Neural progenitor cell (in vitro differentiated cells): ENCODE results near the gene SMIM45.

Experiments
- DNase-seq: peaks from one replicate; pipeline ENCODE4 v3.0.0-alpha.2; 2016; ENCODE audit warnings: low spot score
- H2AFZ ChIP-seq: fragments of 200-600 bp; sonication (generic); replicated peaks from 2 replicates; pipeline ENCODE4 v1.6.1; 2016; ENCODE audit warnings: antibody characterized with exemption
- H3F3A ChIP-seq: fragments of 200-600 bp; sonication (generic); 2 replicates; pipeline ENCODE4 v1.6.1; 2016; ENCODE audit warnings: antibody characterized with exemption, low read depth
- H3K27ac ChIP-seq: fragments of 200-600 bp; sonication (generic); 2 replicates; pipeline ENCODE4 v1.5.1; 2016; ENCODE audit warnings: mild to moderate bottlenecking
- H3K27me3 ChIP-seq: fragments of 200-600 bp; sonication (generic); 2 replicates; pipeline ENCODE4 v1.6.1; 2016; ENCODE audit warnings: mild to moderate bottlenecking, moderate library complexity
- H3K36me3 ChIP-seq: fragments of 200-600 bp; sonication (generic); 2 replicates; pipeline ENCODE4 v1.5.1; 2016
- H3K4me1 ChIP-seq: fragments of 200-600 bp; sonication (generic); 2 replicates; pipeline ENCODE4 v1.6.1; 2016; ENCODE audit warnings: mixed run types
- H3K4me2 ChIP-seq: fragments of 200-600 bp; sonication (generic); 2 replicates; pipeline ENCODE4 v1.6.1; 2016
- H3K4me3 ChIP-seq: fragments of 200-600 bp; sonication (generic); 2 replicates; pipeline ENCODE4 v1.5.1; 2016
- H3K79me2 ChIP-seq: fragments of 200-600 bp; sonication (generic); 2 replicates; pipeline ENCODE4 v1.6.1; 2016; ENCODE audit warnings: low read depth
- H3K9ac ChIP-seq: fragments of 200-600 bp; sonication (generic); 2 replicates; pipeline ENCODE4 v1.6.1; 2016
- H3K9me3 ChIP-seq: fragments of 200-600 bp; sonication (generic); 2 replicates; pipeline ENCODE4 v1.5.1; 2016; ENCODE audit warnings: low read depth
- H4K20me1 ChIP-seq: fragments of 200-600 bp; sonication (generic); 2 replicates; pipeline ENCODE4 v1.6.1; 2016; ENCODE audit warnings: low read depth
- H3K27ac Mint-ChIP-seq: 3 replicates; pipeline ENCODE4 v1.8.0; 2021; ENCODE audit warnings: mixed read lengths
- H3K27me3 Mint-ChIP-seq: 2 replicates; pipeline ENCODE4 v1.8.0; 2022; ENCODE audit warnings: low read depth, mild to moderate bottlenecking, inconsistent platforms, moderate library complexity, mixed read lengths; ENCODE audit not compliant: insufficient read depth
- H3K36me3 Mint-ChIP-seq: 3 replicates; pipeline ENCODE4 v1.8.0; 2021; ENCODE audit warnings: mixed read lengths
- H3K4me1 Mint-ChIP-seq: 3 replicates; pipeline ENCODE4 v1.8.0; 2021; ENCODE audit warnings: mixed read lengths
- H3K4me3 Mint-ChIP-seq: 3 replicates; pipeline ENCODE4 v1.8.0; 2021; ENCODE audit warnings: mild to moderate bottlenecking, moderate library complexity, mixed read lengths
- H3K9me3 Mint-ChIP-seq: 3 replicates; pipeline ENCODE4 v1.8.0; 2020; ENCODE audit warnings: mixed read lengths
- EZH2 ChIP-seq: fragments of 200-600 bp; sonication (generic); IDR thresholded peaks from 2 replicates; pipeline ENCODE4 v1.6.1; 2017; ENCODE audit warnings: antibody characterized with exemption, mild to moderate bottlenecking, moderate library complexity
- EZH2phosphoT487 ChIP-seq: fragments of 200-600 bp; sonication (generic); IDR thresholded peaks from 2 replicates; pipeline ENCODE4 v1.6.1; 2017; ENCODE audit warnings: antibody characterized with exemption
- TF ChIP-seq, protein P1 (sequence below): fragments of 200-600 bp; sonication (generic); IDR thresholded peaks from 2 replicates; pipeline ENCODE4 v1.5.1; 2017; ENCODE audit warnings: antibody characterized with exemption, mild to moderate bottlenecking

SMIM45 gene

DNA sequence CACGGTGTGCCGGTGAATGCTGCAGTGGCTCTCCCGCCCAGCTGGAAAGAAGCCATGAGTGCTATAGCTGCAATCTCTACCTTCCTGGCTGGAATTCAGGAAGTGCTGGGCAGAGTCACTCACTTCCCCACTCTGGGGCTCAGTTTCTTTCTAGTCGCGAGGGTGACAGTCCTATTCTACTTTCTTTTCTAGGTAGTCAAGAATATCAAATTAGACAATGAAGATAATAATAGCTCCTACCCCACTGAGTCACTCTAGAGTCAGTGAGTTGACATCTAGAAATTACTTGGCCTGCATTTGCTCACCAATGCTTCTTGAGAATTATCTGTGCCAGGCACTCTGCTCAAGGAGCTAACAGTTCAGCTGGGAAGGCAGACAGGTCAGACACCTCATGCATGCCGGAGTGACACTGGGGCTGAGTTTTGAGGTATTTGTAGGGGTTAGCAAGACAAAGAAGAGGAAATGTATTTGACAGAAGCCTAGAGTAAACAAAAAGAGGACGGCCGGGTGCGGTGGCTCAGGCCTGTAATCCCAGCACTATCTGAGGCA lies 8.2 kb upstream of the SMIM45 start:
- H3K4me3 Mint-ChIP-seq, result peak overlapping the region; percentile 50
- H4K20me1 ChIP-seq, result peaks cover 15% of the 10 kb centered on the region
- no peak overlapping the region for H3K4me2 ChIP-seq
- H3K79me2 ChIP-seq, result peaks cover 20% of the 10 kb centered on the region
- H3K4me1 ChIP-seq, result peaks cover 13% of the 10 kb centered on the region
- no peak overlapping the region for H2AFZ ChIP-seq
- H3K27me3 Mint-ChIP-seq, result no peaks in the 10 kb centered on the region
- no peak overlapping the region for H3K4me3 ChIP-seq
- H3K27ac Mint-ChIP-seq, result no peak overlapping the region
- no peak overlapping the region for H3K27ac ChIP-seq
- H3K4me1 Mint-ChIP-seq, result peaks cover 34% of the 10 kb centered on the region
- no peaks in the 10 kb centered on the region for H3K27me3 ChIP-seq
- H3K36me3 ChIP-seq, result no peaks in the 10 kb centered on the region
- H3K9ac ChIP-seq, result no peak overlapping the region
- H3K36me3 Mint-ChIP-seq, result peaks cover 25% of the 10 kb centered on the region
- no peaks in the 10 kb centered on the region for H3K9me3 Mint-ChIP-seq
- TF ChIP-seq, protein P1, sequence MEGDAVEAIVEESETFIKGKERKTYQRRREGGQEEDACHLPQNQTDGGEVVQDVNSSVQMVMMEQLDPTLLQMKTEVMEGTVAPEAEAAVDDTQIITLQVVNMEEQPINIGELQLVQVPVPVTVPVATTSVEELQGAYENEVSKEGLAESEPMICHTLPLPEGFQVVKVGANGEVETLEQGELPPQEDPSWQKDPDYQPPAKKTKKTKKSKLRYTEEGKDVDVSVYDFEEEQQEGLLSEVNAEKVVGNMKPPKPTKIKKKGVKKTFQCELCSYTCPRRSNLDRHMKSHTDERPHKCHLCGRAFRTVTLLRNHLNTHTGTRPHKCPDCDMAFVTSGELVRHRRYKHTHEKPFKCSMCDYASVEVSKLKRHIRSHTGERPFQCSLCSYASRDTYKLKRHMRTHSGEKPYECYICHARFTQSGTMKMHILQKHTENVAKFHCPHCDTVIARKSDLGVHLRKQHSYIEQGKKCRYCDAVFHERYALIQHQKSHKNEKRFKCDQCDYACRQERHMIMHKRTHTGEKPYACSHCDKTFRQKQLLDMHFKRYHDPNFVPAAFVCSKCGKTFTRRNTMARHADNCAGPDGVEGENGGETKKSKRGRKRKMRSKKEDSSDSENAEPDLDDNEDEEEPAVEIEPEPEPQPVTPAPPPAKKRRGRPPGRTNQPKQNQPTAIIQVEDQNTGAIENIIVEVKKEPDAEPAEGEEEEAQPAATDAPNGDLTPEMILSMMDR, result no peak
- TF ChIP-seq EZH2phosphoT487 (no peak), EZH2 (no peak)
- no peak for DNase-seq
- H3K9me3 ChIP-seq, result no peaks in the 10 kb centered on the region
- peaks cover 43% of the 10 kb centered on the region for H3F3A ChIP-seq

- H3K4me1 Mint-ChIP-seq, result peaks cover 49% of the 10 kb centered on the region
- H3K4me1 ChIP-seq, result peaks cover 25% of the 10 kb centered on the region
- H3K27me3 ChIP-seq, result no peaks in the 10 kb centered on the region
- peak within 1 kb of the TSS; percentile 83 for H2AFZ ChIP-seq
- peaks cover 2% of the 10 kb centered on the region for H4K20me1 ChIP-seq
- H3K4me2 ChIP-seq, result peak within 1 kb of the TSS; percentile 73
- peaks cover 32% of the 10 kb centered on the region for H3F3A ChIP-seq
- H3K9me3 Mint-ChIP-seq, result no peaks in the 10 kb centered on the region
- peak; percentile 97 for DNase-seq
- H3K79me2 ChIP-seq, result peaks cover 15% of the 10 kb centered on the region
- TF ChIP-seq, protein P1, result peak; percentile 0
- peak; percentile 11 for TF ChIP-seq EZH2phosphoT487
- TF ChIP-seq EZH2, result peak; percentile 65
- H3K27ac ChIP-seq, result no peak within 1 kb of the TSS
- H3K27me3 Mint-ChIP-seq, result no peaks in the 10 kb centered on the region
- H3K36me3 ChIP-seq, result no peaks in the 10 kb centered on the region
- H3K9me3 ChIP-seq, result no peaks in the 10 kb centered on the region
- peak within 1 kb of the TSS; percentile 89 for H3K4me3 Mint-ChIP-seq
- peak within 1 kb of the TSS; percentile 51 for H3K4me3 ChIP-seq
- H3K36me3 Mint-ChIP-seq, result peaks cover 15% of the 10 kb centered on the region
- H3K9ac ChIP-seq, result no peak within 1 kb of the TSS
- peak within 1 kb of the TSS; percentile 69 for H3K27ac Mint-ChIP-seq
These were observed 5.1 kb upstream of the SMIM45 start, which contains the start of gene CENPM for GRCh38 chr22:41946629-41947423. TSS of gene CENPM (minus strand) at chr22:41947152. CDS start at chr22:41947076, 76 bp downstream.

GRCh38 chr22:41947424-41948080 lies 4.4 kb upstream of the SMIM45 start:
- Histone ChIP-seq H3K4me1 (peaks cover 25% of the 10 kb centered on the region), H3K79me2 (peaks cover 15% of the 10 kb centered on the region), H3K27ac (no peak overlapping the region), H3K27me3 (no peaks in the 10 kb centered on the region), H3K9me3 (no peaks in the 10 kb centered on the region), H3K4me3 (peak overlapping the region; percentile 51), H2AFZ (peak overlapping the region; percentile 83), H3F3A (peaks cover 28% of the 10 kb centered on the region), H3K36me3 (no peaks in the 10 kb centered on the region), H3K9ac (no peak overlapping the region), H3K4me2 (peak overlapping the region; percentile 73), H4K20me1 (no peaks in the 10 kb centered on the region)
- TF ChIP-seq EZH2 (no peak), EZH2phosphoT487 (no peak)
- TF ChIP-seq, protein P1, result no peak
- H3K36me3 Mint-ChIP-seq, result peaks cover 13% of the 10 kb centered on the region
- DNase-seq, result no peak
- H3K4me3 Mint-ChIP-seq, result peak overlapping the region; percentile 89
- no peaks in the 10 kb centered on the region for H3K27me3 Mint-ChIP-seq
- peaks cover 56% of the 10 kb centered on the region for H3K4me1 Mint-ChIP-seq
- no peaks in the 10 kb centered on the region for H3K9me3 Mint-ChIP-seq
- H3K27ac Mint-ChIP-seq, result peak overlapping the region; percentile 37
